NCI-H345 (cell line): ENCODE data around the gene BCL6B.

Experiments used
- DNase-seq: peaks from one replicate; lab custom pipeline; 2025; lab: John Stamatoyannopoulos, UW

BCL6B gene

DNA sequence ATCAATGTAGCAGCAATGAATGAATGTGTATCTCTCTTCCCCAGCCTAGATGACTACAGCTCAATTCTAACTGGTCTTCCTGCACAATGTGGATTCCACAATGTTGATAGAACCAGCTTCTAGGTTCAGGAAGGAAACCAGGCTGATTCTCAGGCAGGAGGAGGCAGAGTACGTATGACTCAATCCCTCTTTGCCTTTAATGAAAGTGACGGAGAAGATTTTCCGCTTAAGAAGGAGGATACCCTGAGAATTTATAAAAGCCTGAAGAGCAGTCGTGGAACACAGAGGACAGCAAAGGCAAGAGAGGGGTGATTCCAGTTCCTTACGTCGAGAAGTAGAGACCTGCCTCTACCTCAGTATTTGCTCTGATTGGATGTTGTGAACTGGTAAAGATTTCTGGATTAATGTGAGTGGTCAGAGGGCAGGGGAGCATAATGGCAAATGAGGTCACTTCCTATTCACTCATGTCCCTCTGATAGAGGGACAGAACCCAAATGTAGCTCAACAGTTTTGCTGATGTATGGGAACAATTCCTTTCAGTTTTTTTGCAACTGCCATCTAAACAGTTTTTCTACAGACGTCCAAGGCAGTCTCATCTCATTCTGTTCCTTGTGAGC, 36.1 kb downstream of the BCL6B start:
- no peak for DNase-seq

GRCh38 chr17:7060165-7060891, 37.5 kb downstream of the BCL6B start:
- DNase-seq: no peak

GRCh38 chr17:7063518-7064094, 40.8 kb downstream of the BCL6B start:
- DNase-seq: no peak

GRCh38 chr17:7064261-7064660, 41.4 kb downstream of the BCL6B start:
- no peak for DNase-seq

DNA sequence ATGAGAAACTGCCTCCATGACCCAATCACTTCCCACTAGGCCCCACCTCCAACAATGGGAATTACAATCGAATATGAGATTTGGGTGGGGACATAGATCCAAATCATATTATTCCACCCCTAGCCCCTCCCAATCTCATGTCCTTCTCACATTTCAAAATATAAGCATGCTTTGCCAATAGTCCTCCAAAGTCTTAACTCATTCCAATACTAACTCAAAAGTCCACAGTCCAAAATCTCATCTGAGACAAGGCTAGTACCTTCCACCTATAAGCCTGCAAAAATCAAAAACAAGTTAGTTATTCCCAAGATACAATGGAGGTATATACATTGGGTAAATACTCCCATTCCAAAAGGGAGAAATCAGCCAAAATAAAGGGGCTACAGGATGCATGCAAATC, 44.3 kb downstream of the BCL6B start:
- no peak for DNase-seq

- DNase-seq: no peak
These were observed 45.4 kb downstream of the BCL6B start for GRCh38 chr17:7068268-7068667.

- no peak for DNase-seq
These were observed 47.9 kb downstream of the BCL6B start for GRCh38 chr17:7070712-7071111.

GRCh38 chr17:7072406-7072805, 49.6 kb downstream of the BCL6B start:
- DNase-seq: no peak

GRCh38 chr17:7074931-7075330, 52.1 kb downstream of the BCL6B start:
- no peak for DNase-seq

DNA sequence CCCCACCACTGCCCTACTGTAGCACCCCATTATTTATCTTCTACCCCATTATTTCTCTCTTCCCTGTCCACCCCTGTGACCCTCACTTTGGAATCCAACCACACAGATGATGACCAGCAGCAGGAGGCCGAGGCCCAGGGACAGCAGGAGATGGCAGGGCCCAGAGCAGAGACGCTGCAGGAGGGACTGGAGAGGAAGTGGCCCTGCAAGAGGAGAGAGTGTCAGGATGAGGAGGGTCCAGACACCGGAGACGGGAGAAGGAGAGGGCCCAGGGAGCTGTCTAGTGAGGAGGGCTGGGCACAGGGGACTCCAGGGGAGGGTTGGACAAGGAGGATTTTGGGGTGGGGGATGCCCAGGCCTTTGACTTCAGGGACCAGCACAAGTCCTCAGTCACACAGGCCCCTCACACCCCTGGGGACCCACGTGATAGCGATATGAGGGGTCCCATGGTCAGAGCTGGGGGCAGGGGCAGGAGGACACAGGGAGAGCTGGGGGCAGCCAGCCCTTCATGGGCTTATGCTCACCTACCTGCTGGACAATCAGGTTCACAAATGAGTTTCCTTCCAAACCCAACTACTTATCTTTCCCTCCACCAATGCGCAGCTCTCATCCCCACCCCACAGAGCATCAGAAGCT, 55.2 kb downstream of the BCL6B start:
- no peak for DNase-seq

- DNase-seq: no peak
These were observed 55.9 kb downstream of the BCL6B start for GRCh38 chr17:7078711-7079110.
